ENCODE data around the gene PROX1.

- TF ChIP-seq CTCF (IDR thresholded peaks at IDR 0.05) (no peak), POLR2A (IDR thresholded peaks at IDR 0.05) (no peak)
Measured at GRCh38 chr1:214002060-214002459, 14.3 kb downstream of the PROX1 start.
